Femur (tissue), 1 donor: ENCODE data around the gene DNAH1.

ENCODE experiments used
- DNase-seq: peaks from one replicate; pipeline ENCODE4 v3.0.0-alpha.2; 2017

DNAH1 gene

GRCh38 chr3:52291508-52292181 is 24.5 kb upstream of the DNAH1 start:
- DNase-seq = no peak

GRCh38 chr3:52292247-52293065 is 23.7 kb upstream of the DNAH1 start:
- no peak for DNase-seq

GRCh38 chr3:52293491-52294319 is 22.4 kb upstream of the DNAH1 start:
- no peak for DNase-seq

GRCh38 chr3:52294320-52295150 is 21.6 kb upstream of the DNAH1 start:
- DNase-seq = no peak

GRCh38 chr3:52295671-52296208 is 20.4 kb upstream of the DNAH1 start:
- DNase-seq = no peak

GRCh38 chr3:52297242-52298148 is 18.6 kb upstream of the DNAH1 start:
- no peak for DNase-seq

GRCh38 chr3:52298149-52299098 is 17.7 kb upstream of the DNAH1 start:
- no peak for DNase-seq

- DNase-seq = no peak
These were observed 16.8 kb upstream of the DNAH1 start for GRCh38 chr3:52299247-52299878.

- DNase-seq = no peak
These were observed 16.1 kb upstream of the DNAH1 start for GRCh38 chr3:52299879-52300611.

- DNase-seq = no peak
These were observed 13.5 kb upstream of the DNAH1 start for GRCh38 chr3:52302426-52303145.

GRCh38 chr3:52303811-52304210 is 12.3 kb upstream of the DNAH1 start:
- no peak for DNase-seq

- no peak for DNase-seq
These were observed 10.2 kb upstream of the DNAH1 start for GRCh38 chr3:52305926-52306325.

GRCh38 chr3:52306978-52307377 is 9.1 kb upstream of the DNAH1 start:
- no peak for DNase-seq

- DNase-seq = no peak
These were observed 7.8 kb upstream of the DNAH1 start for GRCh38 chr3:52308308-52308707.

GRCh38 chr3:52310861-52311575 is 5.1 kb upstream of the DNAH1 start:
- DNase-seq = no peak

GRCh38 chr3:52311576-52312119 is 4.5 kb upstream of the DNAH1 start:
- no peak for DNase-seq

GRCh38 chr3:52313188-52313773 is 2.8 kb upstream of the DNAH1 start:
- DNase-seq = no peak
